Subcutaneous adipose tissue (tissue), 4 donors: ENCODE measurements around the gene NRXN3. TPM values are rescaled to one million over a fixed set of nuclear protein-coding genes. Genes with fewer than 3 reads are reported as not detected.

Experiments used
- total RNA-seq, 4 donors: library from RNA; depleted of rRNA; stranded (reverse); fragments of >200 nt; gene quantifications; one replicate each; pipeline ENCODE4 v1.1.0, GENCODE V29; 2016
- TF ChIP-seq, protein P1 (sequence below): fragments of 450-650 bp; IDR thresholded peaks from one replicate; pipeline ENCODE4 v1.5.1; 2016; ENCODE audit warnings: low read depth, mild to moderate bottlenecking, control low read depth, antibody characterized with exemption, moderate library complexity

NRXN3 gene
- 1 to 10 TPM in 2 of 4 donors, under 1 TPM in 1, not detected in 1; 0.57 to 2.4 (median 1.1) TPM for total RNA-seq

DNA sequence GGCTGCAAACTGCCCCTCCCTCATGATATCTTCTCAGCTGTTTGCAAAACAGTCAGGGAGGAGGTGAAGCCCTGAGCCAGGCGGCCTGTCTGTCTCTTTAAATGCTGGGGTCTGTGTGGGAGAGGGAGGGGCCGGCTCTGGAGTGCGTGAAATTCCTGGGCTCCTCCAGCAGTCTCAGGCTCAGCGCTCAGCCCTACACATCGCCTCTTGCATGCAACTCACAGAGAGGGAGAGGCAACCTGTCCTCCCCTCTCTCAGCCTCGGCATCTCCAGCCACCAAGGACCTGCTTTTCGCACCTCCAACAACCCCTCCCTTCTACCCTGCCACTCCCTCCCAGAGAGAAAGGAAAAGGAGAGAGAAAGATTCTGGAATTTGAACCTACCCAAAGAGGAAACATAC lies at the start of gene NRXN3:
NRXN3 (plus strand) TSS at position 171 of the 400 bp plus-strand sequence. CDS start 72,721 bp downstream, outside the sequence.
- TF ChIP-seq, protein P1, sequence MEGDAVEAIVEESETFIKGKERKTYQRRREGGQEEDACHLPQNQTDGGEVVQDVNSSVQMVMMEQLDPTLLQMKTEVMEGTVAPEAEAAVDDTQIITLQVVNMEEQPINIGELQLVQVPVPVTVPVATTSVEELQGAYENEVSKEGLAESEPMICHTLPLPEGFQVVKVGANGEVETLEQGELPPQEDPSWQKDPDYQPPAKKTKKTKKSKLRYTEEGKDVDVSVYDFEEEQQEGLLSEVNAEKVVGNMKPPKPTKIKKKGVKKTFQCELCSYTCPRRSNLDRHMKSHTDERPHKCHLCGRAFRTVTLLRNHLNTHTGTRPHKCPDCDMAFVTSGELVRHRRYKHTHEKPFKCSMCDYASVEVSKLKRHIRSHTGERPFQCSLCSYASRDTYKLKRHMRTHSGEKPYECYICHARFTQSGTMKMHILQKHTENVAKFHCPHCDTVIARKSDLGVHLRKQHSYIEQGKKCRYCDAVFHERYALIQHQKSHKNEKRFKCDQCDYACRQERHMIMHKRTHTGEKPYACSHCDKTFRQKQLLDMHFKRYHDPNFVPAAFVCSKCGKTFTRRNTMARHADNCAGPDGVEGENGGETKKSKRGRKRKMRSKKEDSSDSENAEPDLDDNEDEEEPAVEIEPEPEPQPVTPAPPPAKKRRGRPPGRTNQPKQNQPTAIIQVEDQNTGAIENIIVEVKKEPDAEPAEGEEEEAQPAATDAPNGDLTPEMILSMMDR, result no peak

DNA sequence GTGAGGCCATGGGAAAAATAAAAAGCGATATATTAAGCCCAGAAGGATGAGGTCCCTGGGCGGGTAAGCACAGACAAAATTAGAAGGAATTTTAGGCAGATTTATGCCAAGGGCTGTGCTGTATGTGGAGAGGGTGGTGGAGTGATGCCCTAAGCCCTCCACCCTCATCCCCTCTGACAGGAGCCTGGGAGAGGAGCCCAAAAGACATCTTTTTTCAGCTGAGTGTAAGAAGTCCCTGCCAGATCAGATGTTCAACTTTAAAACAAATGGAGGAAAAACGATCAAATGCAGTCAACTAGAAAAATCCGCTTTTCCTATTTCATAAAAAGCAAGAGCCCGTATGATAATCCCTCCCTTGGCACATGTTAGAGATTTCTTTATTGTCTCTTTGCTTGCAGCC lies 47.7 kb upstream of the NRXN3 start:
- TF ChIP-seq, protein P1, result no peak

DNA sequence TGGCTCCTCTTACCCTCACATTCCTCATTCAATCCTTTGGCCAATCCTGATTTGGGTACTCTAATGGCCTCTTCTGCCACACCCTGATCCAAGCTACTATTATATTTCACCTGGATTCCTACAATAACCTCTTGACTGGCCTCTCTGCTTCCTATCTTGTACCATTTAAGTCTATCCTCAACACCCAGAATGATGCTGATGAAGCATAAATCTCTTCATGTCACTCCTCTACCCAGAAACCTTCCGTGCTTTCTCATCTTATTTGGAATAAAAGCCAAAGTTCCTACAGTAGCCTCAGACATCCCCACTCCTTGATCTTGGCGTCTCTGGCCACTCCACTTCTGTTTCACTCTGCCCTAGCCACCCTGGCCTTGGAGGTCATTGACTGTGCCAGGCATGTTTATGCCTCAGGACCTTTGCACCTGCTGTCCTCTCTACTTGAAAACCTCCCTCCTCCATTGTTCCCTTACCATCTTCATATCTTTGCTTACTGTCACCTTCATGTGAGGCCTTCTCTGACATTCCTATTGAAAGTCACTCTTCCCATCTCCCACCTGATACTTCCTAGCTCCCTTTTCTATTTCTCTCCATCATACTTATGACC lies 46.4 kb upstream of the NRXN3 start:
- TF ChIP-seq, protein P1, result no peak

DNA sequence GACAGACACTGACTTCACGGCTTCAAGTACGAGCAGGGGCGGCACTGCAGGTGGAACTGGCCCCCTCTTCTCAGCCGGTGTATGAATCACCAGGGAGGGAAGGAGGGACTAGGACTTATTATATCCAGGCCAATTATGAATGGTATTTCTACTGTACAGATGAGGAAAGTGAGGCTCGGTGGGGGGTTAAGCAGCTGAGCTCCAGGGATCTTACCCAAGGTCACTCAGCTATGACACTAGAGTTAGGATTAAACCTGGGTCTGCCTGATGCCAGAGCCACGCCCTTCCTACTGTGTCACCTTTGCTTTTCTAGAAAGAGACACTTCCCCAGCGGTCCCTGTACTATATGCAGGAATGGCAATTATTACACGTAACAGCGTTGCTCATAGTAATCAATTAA lies 42.2 kb upstream of the NRXN3 start:
- TF ChIP-seq, protein P1, result no peak

DNA sequence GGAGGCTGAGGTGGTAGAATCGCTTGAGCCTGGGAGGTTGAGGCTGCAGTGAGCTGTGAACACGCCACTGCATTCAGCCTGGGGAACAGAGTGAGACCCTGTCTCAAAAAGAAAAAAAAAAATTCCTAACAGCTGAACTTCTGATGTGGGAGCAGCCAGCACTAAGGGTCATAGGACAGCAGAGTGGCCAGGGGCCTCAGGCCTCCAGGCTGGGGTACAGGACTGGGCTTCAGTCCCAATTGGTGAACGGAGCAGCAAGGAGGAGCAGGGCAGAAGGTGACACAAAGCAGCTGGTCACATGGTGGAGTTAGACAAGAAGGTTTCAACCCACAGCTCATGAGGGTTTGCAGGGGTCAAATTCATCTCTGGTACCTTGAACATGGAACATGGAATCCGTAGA lies 40.8 kb upstream of the NRXN3 start:
- TF ChIP-seq, protein P1, result no peak

DNA sequence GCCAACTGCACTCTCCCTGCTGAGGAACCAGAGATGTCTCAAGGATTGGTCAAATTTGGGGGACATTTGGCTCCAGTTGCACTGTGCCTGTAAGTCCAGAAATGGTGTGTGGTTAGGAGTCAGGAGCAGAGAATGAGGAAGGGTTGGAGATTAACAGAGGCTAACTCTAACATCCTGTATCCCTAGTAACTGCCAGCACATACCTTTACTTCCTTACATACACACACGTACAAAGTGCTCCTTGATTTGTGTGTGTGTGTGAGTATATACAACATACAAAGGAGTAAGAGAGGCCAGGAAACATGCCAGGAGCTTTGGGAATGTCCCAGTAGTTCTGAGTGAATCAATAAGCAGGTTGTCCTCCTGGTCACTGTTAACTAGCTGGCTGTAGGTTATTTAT lies 39.8 kb upstream of the NRXN3 start:
- TF ChIP-seq, protein P1, result no peak

DNA sequence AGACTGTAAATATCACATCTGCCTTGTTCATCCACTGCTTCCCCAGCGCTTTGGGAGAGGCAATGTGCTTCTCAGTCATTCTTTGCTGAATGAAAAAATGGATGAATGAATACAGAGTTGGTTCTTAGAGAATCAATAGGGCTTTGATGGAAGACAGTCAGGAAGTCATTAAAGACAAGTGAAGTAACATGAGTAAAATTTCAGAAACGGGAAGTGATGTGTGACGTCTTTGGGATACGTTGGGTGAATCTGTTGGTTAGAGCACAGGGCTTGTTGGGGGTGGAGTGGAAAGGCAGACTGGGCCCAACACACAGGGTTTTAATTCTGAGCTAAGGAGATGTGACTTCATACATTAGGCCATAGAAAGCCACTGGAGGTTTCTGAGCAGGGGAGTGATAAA lies 39.0 kb upstream of the NRXN3 start:
- TF ChIP-seq, protein P1, result no peak
